ENCODE data around the gene CSN3.

Gene CSN3

DNA sequence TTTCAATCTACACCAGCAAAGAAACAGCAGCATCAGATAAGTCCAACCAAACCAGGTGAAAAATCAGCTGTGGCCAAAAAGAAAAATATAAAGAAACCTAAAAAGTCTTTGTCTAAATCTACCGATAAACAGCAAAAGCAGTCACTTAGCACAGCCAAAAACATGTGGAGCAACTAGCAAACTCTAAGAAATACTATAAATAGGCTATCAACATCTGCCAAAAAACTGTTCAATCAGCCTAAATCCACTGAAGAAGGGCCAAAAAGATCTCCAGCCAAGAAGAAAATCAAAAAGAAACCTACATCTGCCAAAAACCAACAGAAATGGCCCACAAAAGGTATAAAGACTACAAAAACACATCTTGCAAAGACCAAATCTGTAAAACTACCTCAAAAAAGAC lies 55.7 kb downstream of the CSN3 start:
- no peak for DNase-seq

GRCh38 chr4:70299643-70300042 lies 57.2 kb downstream of the CSN3 start:
- no peak for DNase-seq

GRCh38 chr4:70300215-70300614 lies 57.8 kb downstream of the CSN3 start:
- no peak for DNase-seq

Measured in SIG-M5 (cell line).